H1 (cell line): Measurements from ENCODE around the gene GSPT1. TPM values are rescaled to one million over a fixed set of nuclear protein-coding genes. Genes with fewer than 3 reads are reported as not detected.

Experiments
- CTCF ChIA-PET: fragments of 300-600 bp; sonication (Branson Sonifier 250); formaldehyde crosslinking; loops from one replicate; lab custom pipeline; 2021; ENCODE audit not compliant: partially characterized antibody; lab: Charles Lee
- POLR2A ChIA-PET: fragments of 300-600 bp; sonication (Branson Sonifier 250); formaldehyde crosslinking; loops from one replicate; lab custom pipeline; 2021; ENCODE audit warnings: inconsistent platforms; ENCODE audit not compliant: partially characterized antibody; lab: Charles Lee
- DNase-seq, 2 experiments: peaks; one replicate each; pipeline versions ENCODE4 v3.0.0 to v3.0.0-alpha.2; 2010 to 2022; ENCODE audit warnings: low spot score in 2 of 2, low read depth in 1 of 2, mixed read lengths in 1 of 2
- FAIRE-seq: peaks from 2 replicates; lab custom pipeline; 2011; peaks lifted over from hg19 to GRCh38; lab: Jason Lieb, UNC
- H2AFZ ChIP-seq: 2 replicates; pipeline ENCODE4 v1.8.1; 2012; ENCODE audit warnings: low read length, inconsistent platforms
- H2AK5ac ChIP-seq: 2 replicates; pipeline ENCODE4 v1.6.1; 2013; ENCODE audit warnings: low read depth, low read length
- H2BK120ac ChIP-seq: replicated peaks from 2 replicates; pipeline ENCODE3; 2013; ENCODE audit warnings: low read depth, low read length, inconsistent platforms
- H2BK12ac ChIP-seq: 2 replicates; pipeline ENCODE4 v1.6.1; 2013; ENCODE audit warnings: low read depth, low read length
- H2BK15ac ChIP-seq: 2 replicates; pipeline ENCODE4 v1.6.1; 2013; ENCODE audit warnings: low read length
- H2BK20ac ChIP-seq: 2 replicates; pipeline ENCODE4 v1.6.1; 2013; ENCODE audit warnings: low read length
- H2BK5ac ChIP-seq: 2 replicates; pipeline ENCODE4 v1.6.1; 2013; ENCODE audit warnings: low read depth, low read length
- H3K14ac ChIP-seq: 2 replicates; pipeline ENCODE4 v1.6.1; 2013; ENCODE audit warnings: inconsistent platforms; ENCODE audit not compliant: insufficient read length
- H3K18ac ChIP-seq: 2 replicates; pipeline ENCODE4 v1.6.1; 2013; ENCODE audit warnings: low read length; ENCODE audit errors: extremely low read depth
- H3K23ac ChIP-seq: 2 replicates; pipeline ENCODE4 v1.6.1; 2013; ENCODE audit warnings: inconsistent platforms; ENCODE audit not compliant: insufficient read length
- H3K23me2 ChIP-seq: 2 replicates; pipeline ENCODE4 v1.6.1; 2013; ENCODE audit warnings: low read depth, low read length
- H3K27ac ChIP-seq: 2 replicates; pipeline ENCODE4 v1.6.1; 2011; ENCODE audit warnings: low read depth, low read length, inconsistent platforms
- H3K27me3 ChIP-seq, 4 experiments: replicated peaks in 1 of 4; 1 replicate in 1 of 4; 2 replicates in 3 of 4; pipeline versions ENCODE4 v1.6.1 to v1.8.1; 2011 to 2013; ENCODE audit warnings: low read length in 3 of 4, mild to moderate bottlenecking in 3 of 4, inconsistent platforms in 2 of 4, mixed read lengths in 2 of 4, moderate library complexity in 1 of 4; ENCODE audit not compliant: control insufficient read depth in 3 of 4, insufficient read depth in 3 of 4; ENCODE audit errors: extremely low read depth in 1 of 4
- H3K36me3 ChIP-seq, 4 experiments: 2 replicates each; pipeline versions ENCODE4 v1.6.1 to v1.8.1; 2011 to 2013; ENCODE audit warnings: mild to moderate bottlenecking in 4 of 4, low read length in 3 of 4, moderate library complexity in 2 of 4, control low read depth in 1 of 4, inconsistent platforms in 1 of 4; ENCODE audit not compliant: insufficient read depth in 4 of 4, control insufficient read depth in 2 of 4
- H3K4ac ChIP-seq: replicated peaks from 2 replicates; pipeline ENCODE3; 2013; ENCODE audit warnings: low read length, low read depth, mixed read lengths, inconsistent platforms; ENCODE audit not compliant: insufficient read length
- H3K4me1 ChIP-seq, 4 experiments: replicated peaks in 1 of 4; 1 replicate in 1 of 4; 2 replicates in 3 of 4; pipeline versions ENCODE4 v1.6.1 to v1.8.1; 2011 to 2013; ENCODE audit warnings: low read length in 3 of 4, inconsistent platforms in 2 of 4, mixed read lengths in 1 of 4; ENCODE audit not compliant: insufficient read depth in 4 of 4, control insufficient read depth in 3 of 4
- H3K4me2 ChIP-seq, 2 experiments: 2 replicates each; pipeline versions ENCODE4 v1.6.1 to v1.8.1; 2011 to 2013; ENCODE audit warnings: low read depth in 2 of 2, low read length in 2 of 2, control low read depth in 1 of 2, inconsistent platforms in 1 of 2, mild to moderate bottlenecking in 1 of 2; ENCODE audit not compliant: insufficient read depth in 1 of 2
- H3K4me3 ChIP-seq, 4 experiments: fragments of 200-600, 300-600 bp in 1 of 4; sonication (generic), shearing (Covaris generic), sonication (Bioruptor Twin) in 1 of 4; 2 replicates each; pipeline versions ENCODE4 v1.5.1 to v1.8.1; 2011 to 2016; ENCODE audit warnings: low read length in 4 of 4, low read depth in 3 of 4, control low read depth in 2 of 4, inconsistent platforms in 2 of 4, mild to moderate bottlenecking in 2 of 4, mixed read lengths in 1 of 4, moderate library complexity in 1 of 4; ENCODE audit not compliant: insufficient read depth in 2 of 4; ENCODE audit errors: extremely low read depth in 1 of 4
- H3K56ac ChIP-seq: replicated peaks from 2 replicates; pipeline ENCODE3; 2013; ENCODE audit warnings: low read depth, mild to moderate bottlenecking, mixed read lengths, low read length, inconsistent platforms; ENCODE audit not compliant: insufficient read length
- H3K79me1 ChIP-seq: 2 replicates; pipeline ENCODE4 v1.6.1; 2013; ENCODE audit warnings: low read depth, low read length, control low read depth
- H3K79me2 ChIP-seq, 2 experiments: 2 replicates each; pipeline versions ENCODE4 v1.6.1 to v1.8.1; 2012 to 2013; ENCODE audit warnings: low read length in 2 of 2, mild to moderate bottlenecking in 2 of 2, inconsistent platforms in 1 of 2; ENCODE audit not compliant: insufficient read depth in 2 of 2, control insufficient read depth in 1 of 2
- H3K9ac ChIP-seq, 4 experiments: replicated peaks in 1 of 4; 1 replicate in 1 of 4; 2 replicates in 3 of 4; pipeline versions ENCODE4 v1.6.1 to v1.8.1; 2011 to 2013; ENCODE audit warnings: low read depth in 3 of 4, low read length in 3 of 4, control low read depth in 2 of 4, mild to moderate bottlenecking in 2 of 4, moderate library complexity in 2 of 4, inconsistent platforms in 1 of 4; ENCODE audit errors: extremely low read depth in 1 of 4
- H3K9me3 ChIP-seq, 2 experiments: 2 replicates each; pipeline versions ENCODE4 v1.6.1 to v1.8.1; 2012 to 2013; ENCODE audit warnings: mild to moderate bottlenecking in 2 of 2, moderate library complexity in 2 of 2, control low read depth in 1 of 2, inconsistent platforms in 1 of 2, low read depth in 1 of 2, low read length in 1 of 2, mixed read lengths in 1 of 2; ENCODE audit not compliant: insufficient read depth in 2 of 2
- H4K20me1 ChIP-seq, 2 experiments: replicated peaks in 1 of 2; 2 replicates each; pipeline versions ENCODE3 to v1.8.1; 2011 to 2013; ENCODE audit warnings: inconsistent platforms in 2 of 2, low read length in 2 of 2, mild to moderate bottlenecking in 1 of 2; ENCODE audit not compliant: insufficient read depth in 2 of 2, control insufficient read depth in 1 of 2
- H4K5ac ChIP-seq: 2 replicates; pipeline ENCODE4 v1.6.1; 2013; ENCODE audit warnings: low read length, low read depth, mixed read lengths, inconsistent platforms; ENCODE audit not compliant: insufficient read length
- H4K8ac ChIP-seq: 2 replicates; pipeline ENCODE4 v1.8.0; 2013; ENCODE audit warnings: mild to moderate bottlenecking, moderate library complexity, low read length, inconsistent platforms; ENCODE audit not compliant: insufficient read depth; ENCODE audit errors: extremely low read depth
- H4K91ac ChIP-seq: replicated peaks from 2 replicates; pipeline ENCODE3; 2013; ENCODE audit warnings: low read length, mixed read lengths, inconsistent platforms; ENCODE audit not compliant: insufficient read length
- CEBPB ChIP-seq: IDR thresholded peaks from 2 replicates; pipeline ENCODE4 v1.6.1; 2012; ENCODE audit warnings: low read depth, low read length
- CHD1 ChIP-seq: IDR thresholded peaks from 2 replicates; pipeline ENCODE4 v1.6.1; 2012; ENCODE audit warnings: low read depth, low read length, improper control_type of control experiment
- CREB1 ChIP-seq: IDR thresholded peaks from 2 replicates; pipeline ENCODE4 v1.6.1; 2012; ENCODE audit warnings: inconsistent platforms
- HDAC6 ChIP-seq: IDR thresholded peaks from one replicate; pipeline ENCODE4 v1.7.1; 2012; ENCODE audit warnings: low read depth, mild to moderate bottlenecking, inconsistent platforms, low read length, moderate library complexity
- KDM4A ChIP-seq: IDR thresholded peaks from one replicate; pipeline ENCODE4 v1.7.1; 2012; ENCODE audit warnings: low read depth, mild to moderate bottlenecking, moderate library complexity, low read length, inconsistent platforms; ENCODE audit not compliant: severe bottlenecking
- MAX ChIP-seq: IDR thresholded peaks from 2 replicates; pipeline ENCODE4 v1.6.1; 2012; ENCODE audit warnings: inconsistent platforms
- PHF8 ChIP-seq: fragments of 200-600 bp; sonication (generic); conservative IDR thresholded peaks from 2 replicates; pipeline ENCODE4 v1.7.1; 2012; ENCODE audit warnings: low read depth, mild to moderate bottlenecking, inconsistent platforms, low read length, moderate library complexity
- SP1 ChIP-seq: IDR thresholded peaks from 2 replicates; pipeline ENCODE4 v1.6.1; 2011; ENCODE audit warnings: low read depth, low read length
- SRF ChIP-seq: IDR thresholded peaks from 2 replicates; pipeline ENCODE4 v1.6.1; 2011; ENCODE audit warnings: mild to moderate bottlenecking, low read depth, low read length, moderate library complexity
- TEAD4 ChIP-seq: IDR thresholded peaks from 2 replicates; pipeline ENCODE4 v1.6.1; 2012; ENCODE audit warnings: low read depth, low read length, inconsistent platforms, mixed read lengths
- YY1 ChIP-seq: IDR thresholded peaks from 2 replicates; pipeline ENCODE4 v1.6.1; 2011; ENCODE audit warnings: low read depth, mild to moderate bottlenecking, low read length
- WGBS, 2 experiments: shearing (Covaris generic) in 1 of 2; methylation state at CpG; one replicate each; pipeline versions ENCODE4 v1.1.6 to v1.1.7; 2013 to 2015; ENCODE audit warnings: low lambda C conversion rate in 2 of 2, mixed read lengths in 2 of 2, inconsistent platforms in 1 of 2, low coverage in 1 of 2, missing lambda C conversion rate in 1 of 2; ENCODE audit not compliant: insufficient replicate concordance in 2 of 2, insufficient coverage in 1 of 2, insufficient read length in 1 of 2; ENCODE audit errors: extremely low coverage in 1 of 2, missing lambda C conversion rate in 1 of 2; 5-methylcytosine and 5-hydroxymethylcytosine counted together
- polyA plus RNA-seq, 7 experiments: library from polyadenylated mRNA; depleted of rRNA in 3 of 7; stranded (reverse) in 5 of 7; unstranded in 2 of 7; fragments of >200 nt in 5 of 7; fragments of 200-250 nt in 2 of 7; gene quantifications; 1 replicate in 5 of 7; 2 replicates in 1 of 7; 4 replicates in 1 of 7; pipeline versions ENCODE4 v1.2.1 to v1.2.3, GENCODE V29; 2011 to 2013; ENCODE audit warnings: missing spikeins in 2 of 7, mixed read lengths in 2 of 7
- total RNA-seq: library from RNA; stranded (reverse); fragmentation: NEBNext Ultra II Directional; extraction: Animal tissue kit (Norgen Biotek cat#: 25700); gene quantifications from 2 replicates; pipeline ENCODE4 v1.2.1, GENCODE V29; 2021

GSPT1 gene
- total and polyA plus RNA-seq, 2 of the 8 experiments (the other 6 are each of a cell fraction or from before 2014, with no cell fraction given), result 51.0 to 204 TPM

- no peak overlapping the region for H2BK20ac ChIP-seq
- no peak overlapping the region for H2AFZ ChIP-seq
- DNase-seq (no peak), FAIRE-seq (no peak)
- no peaks in the 10 kb centered on the region for H3K79me2 ChIP-seq
- no peaks in the 10 kb centered on the region for H3K79me1 ChIP-seq
- TF ChIP-seq KDM4A (no peak), MAX (no peak), SRF (no peak), YY1 (no peak), PHF8 (no peak), SP1 (no peak), CEBPB (no peak), CREB1 (no peak), HDAC6 (no peak), CHD1 (no peak), TEAD4 (no peak)
- H4K20me1 ChIP-seq, result peaks cover 3 to 5% of the 10 kb centered on the region in 2 experiments
- H3K4me1 ChIP-seq, result peaks cover 0 to 5% (median 0%) of the 10 kb centered on the region in 4 experiments; a peak in 1 of 7 replicates
- ChIA-PET POLR2A (interaction anchor here (0.6 to 5.6 kb wide), 8 partner anchors 8 to 93 kb away, joined by 3 to 59 read pairs (median 8); partner anchors contain the start of genes RSL1D1 and TXNDC11), CTCF (interaction anchor here (0.6 to 1.2 kb wide), 3 partner anchors 38 to 63 kb away, joined by 3 to 4 read pairs (median 3); partner anchors contain the start of gene ZC3H7A)
- no peak overlapping the region for H4K91ac ChIP-seq
- H3K4me3 ChIP-seq, result no peak overlapping the region
- 86% methylated on average over 4 of the region's 4 CpGs; no CpG with 5 or more reads in 1 of the 2 experiments for WGBS, 2 experiments
- H3K23me2 ChIP-seq, result no peaks in the 10 kb centered on the region
- no peaks in the 10 kb centered on the region for H3K9me3 ChIP-seq
- no peak overlapping the region for H2BK120ac ChIP-seq
- no peak overlapping the region for H2BK12ac ChIP-seq
- H3K23ac ChIP-seq, result no peak overlapping the region
- no peak overlapping the region for H2BK15ac ChIP-seq
- H3K27me3 ChIP-seq, result no peaks in the 10 kb centered on the region
- H3K36me3 ChIP-seq, result peaks cover 28 to 43% (median 38%) of the 10 kb centered on the region in 4 experiments
- H2AK5ac ChIP-seq, result no peak overlapping the region
- no peak overlapping the region for H3K4ac ChIP-seq
- no peak overlapping the region for H3K27ac ChIP-seq
- no peak overlapping the region for H3K4me2 ChIP-seq
- no peak overlapping the region for H2BK5ac ChIP-seq
- no peak overlapping the region for H3K14ac ChIP-seq
- no peak overlapping the region for H4K5ac ChIP-seq
- no peak overlapping the region for H3K56ac ChIP-seq
- no peak overlapping the region for H4K8ac ChIP-seq
- no peak overlapping the region for H3K18ac ChIP-seq
- no peak overlapping the region for H3K9ac ChIP-seq
Observed at GRCh38 chr16:11835309-11835708, 80.4 kb downstream of the GSPT1 start.
